ENCODE measurements around the gene NAPA.
A peak's percentile ranks its signal among the peaks of the same experiment; 100 is the strongest.
"Not testable (repeated sequence)": the region's sequence is repeated elsewhere in the genome, so short reads cannot be mapped to it uniquely, and the experiment has no call there.

Gene NAPA

DNA sequence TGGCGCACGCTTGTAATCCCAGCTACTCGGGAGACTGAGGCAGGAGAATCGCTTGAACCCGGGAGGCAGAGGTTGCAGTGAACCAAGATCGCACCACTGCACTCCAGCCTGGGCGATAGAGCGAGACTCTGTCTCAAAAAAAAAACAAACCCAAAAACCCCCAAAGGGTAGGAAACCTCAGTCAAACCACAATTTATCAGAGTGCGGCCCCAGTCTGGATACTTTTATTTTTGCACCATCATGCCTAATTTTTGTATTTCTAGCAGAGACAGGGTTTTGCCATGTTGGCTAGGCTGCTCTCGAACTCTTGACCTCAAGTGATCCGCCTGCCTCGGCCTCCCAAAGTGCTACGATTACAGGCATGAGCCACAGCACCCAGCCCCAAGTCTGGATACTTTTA is 28.6 kb downstream of the NAPA start:
- DNase-seq (ENCODE audit: low spot score): not testable (repeated sequence)

DNA sequence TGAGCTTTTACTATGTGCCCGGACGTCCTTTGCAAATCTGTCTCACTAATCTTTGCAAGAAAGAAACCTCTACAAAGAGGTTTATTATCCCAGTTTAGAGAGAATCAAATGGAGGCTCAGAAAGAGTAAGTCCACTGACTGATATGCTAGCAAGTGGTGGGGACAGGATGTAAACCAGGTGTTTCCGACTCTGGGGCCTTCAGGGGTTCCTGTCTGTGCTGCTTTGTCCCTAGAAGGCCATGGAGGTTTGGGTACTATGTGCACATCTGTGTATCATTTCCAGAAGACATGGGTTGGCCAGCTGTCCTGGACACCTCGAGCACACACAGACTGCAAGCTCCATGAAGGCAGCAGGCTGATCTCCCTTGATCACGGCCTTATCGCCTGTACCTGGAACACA is 29.7 kb downstream of the NAPA start:
- DNase-seq (ENCODE audit: low spot score): no peak

DNA sequence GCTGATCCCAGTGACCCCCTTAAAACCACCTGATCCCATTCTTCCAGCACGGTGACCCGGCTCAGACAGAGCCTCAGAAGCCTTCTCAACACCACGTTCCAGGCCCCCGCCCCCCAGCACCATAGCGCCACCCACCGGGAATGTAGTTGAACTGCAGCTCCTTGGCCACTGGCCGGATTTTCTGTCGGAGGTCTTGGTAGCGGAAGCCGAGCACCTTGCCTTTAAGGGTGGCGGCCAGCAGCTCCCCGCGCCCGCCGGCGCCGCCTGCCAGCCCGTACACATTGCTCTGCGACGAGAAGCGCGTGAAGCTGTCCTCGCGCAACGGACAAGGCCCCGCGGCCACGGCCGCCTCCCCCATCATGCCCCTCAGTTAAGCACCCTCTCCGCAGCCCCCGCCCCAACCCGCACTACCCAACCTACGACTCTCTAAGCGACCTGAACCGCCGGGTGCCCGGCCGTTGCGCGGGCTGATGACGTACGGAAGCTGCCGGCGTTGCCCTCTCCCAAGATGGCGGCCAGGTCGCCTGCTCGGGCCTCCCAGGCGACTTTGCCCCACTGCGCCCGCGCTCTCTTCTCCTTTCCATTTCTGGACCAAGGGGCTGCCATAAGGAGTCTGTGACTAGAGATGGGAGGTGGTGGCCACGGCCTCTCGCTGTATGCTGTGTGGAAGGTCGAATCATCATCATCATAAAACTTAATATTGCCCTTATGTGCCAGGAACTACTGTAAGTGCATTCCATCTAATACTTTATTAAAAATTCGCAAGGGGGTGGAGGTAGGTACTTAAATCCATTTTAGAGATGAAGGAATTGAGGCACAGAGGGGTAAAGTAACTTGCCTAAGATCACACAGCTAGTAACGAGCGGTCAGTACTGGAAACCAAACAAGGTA is 30.8 kb downstream of the NAPA start, which contains the start of gene KPTN:
Gene KPTN, minus strand, starts transcription at position 420 of the 891 bp plus-strand sequence. Its CDS starts 59 bp downstream, at position 361.
- DNase-seq (ENCODE audit: low spot score): peak; percentile 94

DNA sequence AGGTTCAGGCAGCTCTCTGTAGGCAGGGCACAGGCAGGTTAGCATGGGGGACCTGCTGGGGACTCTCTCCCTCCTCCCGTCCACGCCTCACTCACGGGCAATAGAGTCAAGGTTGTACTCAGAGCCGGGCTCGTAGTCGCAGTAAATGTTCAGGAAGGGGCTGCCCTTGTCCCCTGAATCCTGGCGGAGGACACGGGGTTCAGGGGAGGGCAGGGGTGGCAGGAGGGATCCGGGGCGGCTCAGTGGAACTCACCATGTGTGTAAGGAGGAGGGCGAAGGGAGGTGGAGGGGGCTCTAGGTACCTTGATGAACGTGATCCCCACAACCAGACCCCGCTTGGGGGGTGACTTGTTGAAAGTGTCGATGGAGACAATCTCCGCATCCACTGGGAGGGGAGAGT is 31.7 kb downstream of the NAPA start:
- DNase-seq (ENCODE audit: low spot score): no peak

DNA sequence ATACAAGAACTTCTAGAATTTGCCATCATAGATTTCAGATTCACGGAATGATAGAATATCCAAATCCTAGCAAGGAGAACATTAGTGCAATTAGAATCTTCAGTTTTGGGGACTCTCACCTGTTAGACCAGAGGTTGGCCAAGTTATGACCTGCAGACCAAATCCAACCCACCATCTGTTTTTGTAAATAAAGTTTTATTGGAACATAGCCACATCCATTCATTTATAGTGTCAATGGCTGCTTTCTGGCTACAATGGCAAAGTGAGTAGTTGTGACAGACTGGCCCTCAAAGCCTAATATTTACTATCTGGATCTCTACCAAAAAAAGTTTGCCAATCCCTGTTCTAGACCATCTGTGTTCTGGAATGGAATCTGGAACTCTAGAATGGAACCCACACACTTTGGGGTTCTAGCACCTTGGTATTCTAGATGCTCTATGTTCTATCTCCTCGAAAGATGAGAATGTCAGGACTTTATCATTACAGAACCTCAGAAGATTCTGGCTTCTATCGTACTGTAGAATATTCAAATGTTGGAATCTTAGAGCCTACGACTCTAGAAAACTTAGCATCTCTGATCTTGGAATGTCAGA is 33.3 kb downstream of the NAPA start:
- DNase-seq (ENCODE audit: low spot score): no peak

DNA sequence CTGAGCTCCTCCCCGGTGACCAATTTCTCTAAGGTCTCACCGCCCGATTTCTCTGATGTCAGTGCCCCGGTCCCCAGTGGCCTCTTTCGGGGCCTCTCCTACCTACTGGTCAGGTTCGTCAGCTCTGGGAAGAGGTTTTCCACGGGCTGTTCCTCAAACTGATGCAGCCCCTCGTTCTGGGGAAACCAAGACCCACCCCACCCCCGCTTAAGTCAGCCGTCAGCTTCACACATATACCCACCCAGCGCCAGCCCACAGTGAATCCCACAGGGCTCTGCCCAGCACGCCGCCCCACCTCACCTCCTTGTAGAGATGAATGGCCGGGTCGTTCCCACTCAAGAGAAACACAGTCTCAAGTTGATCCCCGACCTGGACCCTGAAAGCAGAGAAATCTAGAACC is 34.2 kb downstream of the NAPA start:
- no peak for DNase-seq (ENCODE audit: low spot score)

DNA sequence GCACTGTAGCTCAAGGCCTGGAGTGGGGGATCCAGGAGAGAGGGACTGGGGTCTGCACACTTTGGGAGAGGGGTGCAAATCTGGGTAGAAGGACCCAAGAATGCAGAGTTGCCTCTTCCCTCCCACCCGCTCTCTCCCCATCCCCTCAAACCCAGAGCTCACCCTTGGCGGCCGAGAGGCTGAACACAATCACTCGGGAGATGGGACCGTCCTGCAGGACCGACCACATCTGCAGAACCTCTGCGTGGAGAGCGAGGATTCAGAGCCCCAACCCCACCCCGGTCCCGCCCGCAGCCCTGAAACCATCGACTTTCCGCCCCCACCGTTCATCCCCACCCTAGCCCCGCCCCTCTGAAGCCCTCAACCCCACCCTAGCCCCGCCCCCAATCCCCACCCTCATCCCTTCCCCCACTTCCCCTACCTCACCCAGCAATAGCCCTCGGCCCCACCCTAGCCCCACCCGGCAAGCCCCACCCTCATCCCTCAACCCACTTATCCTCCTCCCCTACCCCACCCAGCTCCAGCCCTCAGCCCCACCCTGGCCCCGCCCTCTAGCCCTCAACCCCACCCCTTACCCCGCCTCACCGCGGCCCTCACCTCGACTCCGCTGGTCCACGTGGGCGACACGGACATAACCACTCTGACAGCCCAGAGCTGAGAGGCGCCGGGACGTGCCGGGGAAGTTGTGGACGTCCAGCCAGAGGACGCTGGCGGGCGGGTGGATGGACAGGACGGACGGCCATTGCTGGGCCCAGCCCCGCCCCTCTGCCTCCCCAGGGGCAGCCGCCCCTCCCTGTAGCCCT is 35.0 kb downstream of the NAPA start:
- DNase-seq (ENCODE audit: low spot score): peak; percentile 61

DNA sequence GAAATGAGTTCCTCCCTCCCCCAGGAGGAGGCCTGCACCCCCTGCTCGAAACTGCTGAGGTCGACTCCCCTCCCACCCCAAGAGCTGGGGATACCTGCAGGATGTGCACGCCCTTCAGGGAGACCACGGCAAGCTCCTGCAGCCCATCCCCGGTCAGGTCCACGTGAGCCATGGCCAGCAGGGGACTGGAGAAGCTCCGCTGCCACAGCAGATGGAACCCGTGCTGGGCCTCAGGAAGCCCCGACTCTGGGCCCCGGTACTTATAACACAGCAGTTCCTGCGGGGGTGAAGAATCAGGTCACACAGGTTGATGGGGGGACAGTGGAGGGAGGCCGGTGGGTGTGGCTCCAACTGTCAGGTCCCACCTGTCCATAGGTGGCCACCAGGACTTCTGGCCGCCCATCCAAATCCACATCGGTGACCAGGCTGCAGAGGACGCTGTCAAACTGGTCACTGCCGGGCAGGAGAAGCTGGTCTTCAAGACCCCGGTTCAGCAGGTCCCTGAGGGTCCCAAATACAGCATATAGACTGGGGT is 38.4 kb downstream of the NAPA start:
- no peak for DNase-seq (ENCODE audit: low spot score)

DNA sequence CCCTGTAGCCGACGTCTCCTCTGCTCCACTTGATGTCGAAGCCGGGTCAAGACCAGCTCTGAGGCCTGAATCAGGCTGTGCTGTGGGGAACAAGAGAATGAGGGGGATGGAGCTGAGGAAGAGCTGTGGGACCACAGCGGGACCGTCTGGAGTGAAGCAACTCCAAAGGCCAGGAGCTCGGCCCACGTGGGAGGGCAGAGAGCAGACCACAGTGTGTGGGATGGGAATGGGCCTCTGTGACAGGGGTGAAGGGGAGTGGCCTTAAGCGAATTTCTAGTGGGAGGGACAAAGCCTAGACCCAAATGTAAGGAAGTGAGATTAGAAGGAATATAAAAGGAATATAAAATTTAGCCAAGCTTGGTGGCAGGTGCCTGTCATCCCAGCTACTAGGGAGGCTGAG is 39.4 kb downstream of the NAPA start:
- no peak for DNase-seq (ENCODE audit: low spot score)

DNA sequence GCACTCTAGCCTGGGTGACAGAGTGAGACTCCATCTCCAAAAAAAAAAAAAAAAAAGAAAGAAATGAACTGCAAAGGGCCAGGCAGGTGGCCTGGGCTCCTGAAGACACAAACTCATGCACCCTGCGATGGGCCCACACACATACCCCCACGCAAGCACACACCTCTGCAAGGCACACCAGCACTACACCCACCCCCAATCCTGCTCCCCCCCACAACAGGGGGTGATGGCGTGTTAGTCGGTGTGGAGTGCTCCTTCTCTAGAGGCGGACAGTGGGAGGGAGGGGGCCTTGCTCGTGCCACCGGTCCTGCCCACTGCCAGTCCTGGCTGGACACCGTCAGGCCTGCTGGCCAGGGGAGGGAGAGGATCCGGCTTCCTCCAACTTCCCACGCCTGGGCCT is 41.5 kb downstream of the NAPA start:
- no peak for DNase-seq (ENCODE audit: low spot score)

DNA sequence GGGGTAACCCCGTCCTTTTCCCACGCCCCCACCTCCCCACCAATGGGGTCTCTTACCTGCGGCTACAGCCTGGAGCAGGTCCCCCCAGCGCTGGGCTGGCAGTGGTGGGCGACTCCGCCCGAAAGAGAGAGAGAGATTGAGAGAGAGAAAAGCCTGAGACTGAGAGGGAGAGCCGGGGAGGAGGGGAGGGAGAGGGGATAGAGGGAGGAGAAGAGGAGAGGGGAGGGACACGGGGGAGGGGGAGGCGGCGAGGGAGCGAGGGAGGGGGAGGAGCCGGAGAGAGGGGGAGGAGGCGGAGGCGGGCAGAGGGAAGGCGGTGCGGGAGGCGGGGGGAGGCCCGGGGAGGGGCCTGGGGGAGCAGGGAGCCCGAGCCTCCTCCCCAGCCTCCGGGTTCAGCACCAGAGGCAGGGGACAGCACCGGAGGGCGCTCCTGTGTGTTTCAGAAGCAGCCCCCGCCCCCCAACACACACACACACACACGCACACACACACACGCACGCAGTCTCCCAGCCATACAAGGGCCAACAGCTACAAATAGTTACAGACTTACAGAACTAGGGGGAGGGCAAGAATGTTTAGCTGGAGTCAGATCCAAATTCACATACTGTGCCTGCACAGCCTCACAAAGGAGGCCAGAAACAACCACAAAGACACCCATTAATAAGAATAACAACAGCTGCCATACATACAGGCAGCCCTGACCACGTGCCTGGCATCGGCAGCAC is 43.0 kb downstream of the NAPA start, which contains the start of gene SLC8A2:
Gene SLC8A2, minus strand, starts transcription at position 161 of the 725 bp plus-strand sequence. CDS start 5,490 bp downstream, outside the sequence.
- peak; percentile 89 for DNase-seq (ENCODE audit: low spot score)

DNA sequence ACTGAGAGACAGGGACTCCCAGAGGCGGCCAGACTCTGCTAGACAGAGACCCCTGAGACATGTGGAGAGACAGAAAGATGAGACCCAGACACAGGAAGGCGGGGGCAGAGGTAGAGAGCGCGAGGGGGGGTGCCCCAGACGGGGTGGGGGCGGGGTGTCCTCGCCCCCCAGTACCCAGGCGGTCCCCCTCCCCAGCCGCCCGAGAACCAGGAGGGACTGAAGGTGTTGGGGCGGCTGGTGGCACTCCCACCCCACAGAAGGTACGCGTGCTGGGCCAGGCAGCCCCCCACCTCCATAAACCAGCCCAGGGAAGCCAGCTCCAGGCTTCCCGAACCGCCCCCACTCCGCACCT is 43.5 kb downstream of the NAPA start:
- no peak for DNase-seq (ENCODE audit: low spot score)

DNA sequence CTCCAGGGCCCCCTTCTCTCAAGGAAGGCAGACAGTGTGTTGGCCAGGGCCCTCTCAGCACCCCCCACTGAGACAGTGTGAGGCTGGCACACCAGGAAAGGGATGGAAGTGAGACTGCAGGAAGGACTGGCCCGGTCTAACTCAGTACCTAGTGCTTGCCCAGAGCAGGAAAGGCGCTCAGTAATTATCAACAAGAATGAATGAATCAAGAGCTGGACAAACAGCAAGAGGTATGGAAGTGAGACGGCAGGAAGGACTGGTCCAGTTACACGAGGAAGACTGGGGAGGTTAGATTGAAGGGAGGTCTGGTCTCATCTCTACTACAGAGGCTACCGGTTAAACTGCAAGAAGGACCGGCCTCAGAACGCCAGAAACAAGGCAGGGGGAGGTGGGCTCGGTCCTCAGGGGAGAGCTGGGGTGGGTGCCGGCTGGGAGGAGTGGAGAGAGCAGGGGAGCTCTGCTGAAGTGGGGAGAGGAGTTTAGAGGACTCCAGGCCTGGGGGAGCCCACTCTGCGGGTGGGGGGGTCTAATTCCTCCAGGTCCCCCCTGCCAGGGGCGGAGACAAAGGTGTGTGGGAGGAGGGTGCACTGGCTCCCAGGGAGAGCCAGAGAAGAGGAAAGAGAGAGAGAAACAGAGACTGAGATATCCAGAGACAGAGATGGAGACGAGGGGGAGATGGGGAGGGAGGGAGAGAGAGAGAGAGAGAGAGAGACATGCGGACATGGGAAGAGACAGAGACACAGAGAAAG is 44.2 kb downstream of the NAPA start:
- DNase-seq (ENCODE audit: low spot score): no peak

DNA sequence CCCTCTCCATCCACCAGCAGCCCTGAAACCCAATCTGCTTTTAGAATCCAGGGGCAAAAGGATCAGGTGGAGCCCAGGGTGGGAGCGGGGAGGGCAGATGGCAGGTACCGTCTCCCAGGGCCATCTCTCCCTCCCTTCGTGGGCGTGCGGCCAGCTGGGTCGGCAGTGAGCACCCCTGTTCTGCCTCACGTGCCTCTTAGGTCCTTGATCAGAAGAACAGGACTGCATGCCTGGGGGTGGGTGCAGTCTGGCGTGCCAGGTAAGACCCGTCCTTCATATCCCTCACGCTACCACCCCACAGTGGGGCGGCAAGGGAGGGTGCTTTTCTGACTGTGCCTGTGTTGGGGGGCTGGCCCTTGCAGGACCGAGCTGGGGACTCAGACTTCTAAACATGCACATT is 45.1 kb downstream of the NAPA start:
- DNase-seq (ENCODE audit: low spot score): no peak

DNA sequence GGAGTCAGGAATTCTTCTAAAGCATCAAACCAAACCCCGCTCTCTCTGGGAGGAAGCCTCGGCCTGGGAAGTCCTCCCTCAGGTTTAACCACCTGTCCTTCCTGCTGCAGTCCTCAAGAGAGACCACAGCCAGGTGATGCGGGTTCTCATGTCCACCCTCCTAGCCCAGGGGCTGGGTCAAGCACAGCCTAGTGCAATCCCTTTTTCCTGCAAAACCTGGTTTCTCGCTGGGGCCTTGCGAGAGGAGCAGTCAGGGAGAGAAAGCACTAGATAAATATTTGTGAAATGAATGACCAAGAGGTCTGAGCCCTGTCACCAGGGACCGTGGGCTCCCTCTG is 45.5 kb downstream of the NAPA start:
- DNase-seq (ENCODE audit: low spot score): no peak

DNA sequence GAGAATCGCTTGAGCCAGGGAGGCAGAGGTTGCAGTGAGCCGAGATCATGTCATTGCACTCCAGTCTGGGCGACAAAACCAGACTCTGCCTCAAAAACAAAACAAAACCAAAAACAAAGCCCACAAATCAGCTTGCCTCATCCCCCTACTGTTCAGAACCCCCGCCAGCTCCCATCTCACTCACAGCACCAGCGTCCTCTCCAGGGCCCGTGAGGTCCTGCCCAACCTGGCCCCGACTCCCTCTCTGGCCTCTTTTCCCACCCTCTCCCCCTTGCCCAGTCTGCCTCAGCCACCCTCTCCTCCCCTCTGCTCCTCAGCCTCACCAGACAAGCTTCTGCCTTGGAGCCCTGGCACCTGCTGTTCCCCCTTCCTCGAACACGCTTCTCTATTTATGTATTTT is 46.9 kb downstream of the NAPA start:
- no peak for DNase-seq (ENCODE audit: low spot score)

DNA sequence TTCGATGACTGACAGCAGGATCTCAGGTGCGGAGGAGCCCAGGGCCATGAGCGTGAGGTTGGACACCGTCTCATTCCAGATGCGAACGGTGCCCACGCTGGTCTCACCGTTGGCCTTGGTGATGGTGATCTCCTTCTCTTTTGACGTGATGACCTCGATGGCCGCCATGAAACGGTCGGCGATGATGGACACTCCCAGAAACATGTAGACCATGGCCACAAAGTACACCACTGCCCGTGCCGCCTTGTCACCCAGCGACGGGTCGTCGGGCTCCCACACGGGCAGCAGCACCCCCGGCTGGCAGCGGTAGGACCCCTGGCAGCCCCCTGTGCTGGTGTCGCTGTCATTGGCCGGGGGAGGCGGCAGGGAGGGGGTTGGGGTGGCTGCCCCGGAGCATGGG is 48.9 kb downstream of the NAPA start:
- no peak for DNase-seq (ENCODE audit: low spot score)

DNA sequence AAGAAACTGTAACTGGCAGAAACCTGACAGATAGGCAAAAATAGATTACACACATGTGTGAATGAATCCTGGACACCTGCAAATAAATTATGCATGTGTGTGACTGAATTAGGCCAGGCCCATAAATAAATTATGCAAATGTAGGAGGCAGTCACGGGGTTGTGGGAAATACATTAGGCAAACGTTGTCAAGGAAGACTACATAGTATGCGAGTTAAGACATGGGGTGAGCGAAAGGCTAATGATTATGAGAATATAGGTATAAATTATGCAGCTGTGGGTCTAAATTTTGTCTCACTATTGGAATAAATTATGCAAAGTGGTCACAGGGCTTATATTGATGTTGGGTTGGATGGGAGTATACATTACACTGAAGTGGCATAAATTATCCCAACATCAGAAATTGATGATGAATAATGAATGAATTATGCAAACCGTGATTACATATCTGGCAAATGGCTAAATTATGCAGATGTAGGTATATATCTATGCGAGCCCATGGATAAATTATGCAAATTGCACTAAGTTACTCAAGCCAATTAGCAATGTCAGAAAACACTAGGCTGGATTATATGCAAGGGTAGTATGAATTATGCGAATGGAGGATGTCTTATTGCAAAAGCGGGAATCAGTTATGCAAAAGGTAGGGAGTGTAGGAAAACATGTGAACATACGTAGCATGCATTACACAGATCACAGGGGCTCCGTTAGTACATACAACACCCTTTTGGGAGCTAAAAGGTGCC is 50.0 kb downstream of the NAPA start:
- DNase-seq (ENCODE audit: low spot score): no peak

DNA sequence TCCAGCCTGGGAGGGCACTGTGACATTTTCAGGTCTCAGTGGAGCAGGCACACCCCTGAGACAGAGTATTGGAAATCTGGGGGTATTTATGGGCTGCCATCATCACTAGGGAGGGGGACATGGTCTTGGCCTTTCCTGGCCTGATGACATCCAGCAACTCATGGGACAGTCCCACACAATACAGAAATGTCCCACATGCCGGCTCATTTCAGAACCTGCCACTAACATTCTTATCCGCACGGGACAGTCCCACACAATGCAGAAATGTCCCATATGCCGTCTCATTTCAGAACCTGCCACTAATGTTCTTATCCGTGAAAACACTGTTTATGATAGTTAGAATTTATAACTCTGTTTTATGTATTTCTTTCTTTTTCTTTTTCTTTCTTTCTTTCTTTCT is 53.0 kb downstream of the NAPA start:
- DNase-seq (ENCODE audit: low spot score): no peak

DNA sequence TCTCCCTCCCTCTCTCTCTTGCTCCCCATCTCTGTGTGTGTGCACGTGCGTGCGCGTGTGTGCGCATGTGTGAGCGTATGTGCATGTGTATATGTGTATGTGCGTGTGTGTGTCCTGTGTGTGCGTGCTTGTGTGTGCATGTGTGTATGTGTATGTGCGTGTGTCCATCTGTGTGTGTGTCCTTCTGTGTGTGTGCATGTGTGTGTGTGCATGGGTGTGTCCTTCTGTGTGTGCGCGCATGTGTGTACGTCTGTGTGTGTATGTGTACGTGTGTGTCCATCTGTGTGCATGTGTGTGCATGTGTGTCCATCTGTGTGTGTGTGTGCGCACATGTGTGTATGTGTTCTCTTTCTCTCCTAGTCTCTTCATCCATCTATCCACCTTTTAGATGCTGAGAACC is 55.4 kb downstream of the NAPA start:
- no peak for DNase-seq (ENCODE audit: low spot score)

Data from left forelimb (tissue), 1 donor.